ENCODE data around the gene TTLL8. TPM values are rescaled to one million over a fixed set of nuclear protein-coding genes. Genes with fewer than 3 reads are reported as not detected.

The TTLL8 gene
- total RNA-seq, 1 donor from 2014 or later = not detected

DNA sequence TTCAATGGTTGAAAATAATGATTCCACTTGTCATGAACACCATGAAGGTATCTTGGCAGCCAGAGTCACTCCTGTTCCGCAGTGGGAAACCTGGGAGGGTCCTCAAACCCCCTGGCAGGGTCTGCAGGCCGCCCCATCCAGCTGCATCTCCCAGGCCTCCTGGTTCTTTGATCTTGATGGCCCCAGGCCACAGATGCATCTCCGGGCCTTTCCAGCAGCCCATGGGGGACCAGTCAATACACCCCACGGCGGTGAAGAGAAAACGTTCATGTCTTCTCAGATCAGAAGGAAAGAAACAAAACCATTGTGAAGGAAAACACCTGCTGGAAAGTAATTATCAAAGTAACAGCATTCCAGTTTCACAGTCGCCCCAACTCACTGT lies 1.8 kb upstream of the TTLL8 start:
- Histone ChIP-seq H3K27ac (replicated peaks) (no peak overlapping the region), H3K27me3 (ENCODE audit: low read depth) (peaks cover 73% of the 10 kb centered on the region)
- no peak for DNase-seq

DNA sequence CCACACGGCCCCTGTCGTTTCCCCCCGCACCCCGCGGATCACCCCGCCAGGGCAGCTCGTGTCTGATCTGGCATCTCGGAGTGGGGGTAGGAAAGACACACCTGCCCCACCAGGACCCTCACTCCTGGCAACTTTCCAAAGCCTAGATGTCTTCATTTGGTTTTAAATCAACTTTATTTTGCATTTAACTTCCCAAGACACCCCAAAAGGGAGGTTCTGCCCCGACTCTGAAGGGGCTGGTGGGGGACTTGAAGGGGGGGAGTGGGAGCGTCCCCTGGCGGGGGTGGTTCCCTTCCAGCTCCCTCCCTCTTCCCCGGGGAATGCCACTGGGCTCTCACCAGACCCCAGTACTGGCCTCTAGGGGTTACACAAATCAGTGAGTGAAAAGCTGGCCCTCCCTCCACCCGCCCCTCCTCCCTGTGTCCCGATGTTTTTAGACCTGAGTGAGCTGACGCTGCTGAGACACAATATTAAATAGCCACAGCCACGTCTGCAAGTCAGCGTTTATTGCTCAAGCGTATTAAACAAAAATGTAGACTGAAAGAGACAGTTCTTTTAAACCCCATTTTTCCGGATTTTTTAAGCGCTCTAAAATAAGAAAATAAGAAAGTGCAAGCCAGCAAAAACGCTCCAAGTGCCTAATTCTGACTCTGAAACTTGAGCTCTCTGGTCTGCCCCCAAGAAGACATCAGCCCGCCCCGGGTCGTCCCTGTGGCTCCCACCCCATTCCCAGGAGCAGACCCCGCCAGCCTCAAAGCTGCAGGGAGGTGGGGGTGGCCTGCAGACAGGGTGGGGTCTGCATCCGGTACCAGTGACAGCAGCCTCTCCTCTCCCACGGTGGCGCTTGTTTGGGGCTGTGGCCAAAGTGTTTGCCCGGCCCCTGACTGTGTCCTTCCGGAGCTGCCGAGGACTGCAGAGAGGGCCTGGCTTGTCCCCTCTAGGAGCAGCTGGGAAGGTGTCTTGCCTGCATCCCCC lies 1.1 kb upstream of the TTLL8 start:
- H3K4me1 ChIP-seq = peaks cover 17% of the 10 kb centered on the region
- H3K27me3 ChIP-seq (ENCODE audit: low read depth) = peaks cover 66% of the 10 kb centered on the region
- TF ChIP-seq, protein P1, sequence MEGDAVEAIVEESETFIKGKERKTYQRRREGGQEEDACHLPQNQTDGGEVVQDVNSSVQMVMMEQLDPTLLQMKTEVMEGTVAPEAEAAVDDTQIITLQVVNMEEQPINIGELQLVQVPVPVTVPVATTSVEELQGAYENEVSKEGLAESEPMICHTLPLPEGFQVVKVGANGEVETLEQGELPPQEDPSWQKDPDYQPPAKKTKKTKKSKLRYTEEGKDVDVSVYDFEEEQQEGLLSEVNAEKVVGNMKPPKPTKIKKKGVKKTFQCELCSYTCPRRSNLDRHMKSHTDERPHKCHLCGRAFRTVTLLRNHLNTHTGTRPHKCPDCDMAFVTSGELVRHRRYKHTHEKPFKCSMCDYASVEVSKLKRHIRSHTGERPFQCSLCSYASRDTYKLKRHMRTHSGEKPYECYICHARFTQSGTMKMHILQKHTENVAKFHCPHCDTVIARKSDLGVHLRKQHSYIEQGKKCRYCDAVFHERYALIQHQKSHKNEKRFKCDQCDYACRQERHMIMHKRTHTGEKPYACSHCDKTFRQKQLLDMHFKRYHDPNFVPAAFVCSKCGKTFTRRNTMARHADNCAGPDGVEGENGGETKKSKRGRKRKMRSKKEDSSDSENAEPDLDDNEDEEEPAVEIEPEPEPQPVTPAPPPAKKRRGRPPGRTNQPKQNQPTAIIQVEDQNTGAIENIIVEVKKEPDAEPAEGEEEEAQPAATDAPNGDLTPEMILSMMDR (IDR thresholded peaks at IDR 0.05; ENCODE audit: borderline replicate concordance) = no peak
- H3K4me3 ChIP-seq = peak overlapping the region; percentile 51
- no peaks in the 10 kb centered on the region for H3K9me3 ChIP-seq (replicated peaks)
- no peaks in the 10 kb centered on the region for H3K36me3 ChIP-seq
- intact Hi-C loops (cut with micrococcal nuclease) = no loop called here
- DNase-seq = no peak
- H3K27ac ChIP-seq (replicated peaks) = no peak overlapping the region

More for the DNA sequence above, 1.8 kb upstream of the TTLL8 start:
- Histone ChIP-seq H3K4me3 (no peak overlapping the region), H3K4me1 (peaks cover 17% of the 10 kb centered on the region), H3K36me3 (no peaks in the 10 kb centered on the region), H3K9me3 (replicated peaks) (no peaks in the 10 kb centered on the region)
- TF ChIP-seq, protein P1 (IDR thresholded peaks at IDR 0.05; ENCODE audit: borderline replicate concordance) = no peak
- intact Hi-C loops (cut with micrococcal nuclease) = no loop called here

DNA sequence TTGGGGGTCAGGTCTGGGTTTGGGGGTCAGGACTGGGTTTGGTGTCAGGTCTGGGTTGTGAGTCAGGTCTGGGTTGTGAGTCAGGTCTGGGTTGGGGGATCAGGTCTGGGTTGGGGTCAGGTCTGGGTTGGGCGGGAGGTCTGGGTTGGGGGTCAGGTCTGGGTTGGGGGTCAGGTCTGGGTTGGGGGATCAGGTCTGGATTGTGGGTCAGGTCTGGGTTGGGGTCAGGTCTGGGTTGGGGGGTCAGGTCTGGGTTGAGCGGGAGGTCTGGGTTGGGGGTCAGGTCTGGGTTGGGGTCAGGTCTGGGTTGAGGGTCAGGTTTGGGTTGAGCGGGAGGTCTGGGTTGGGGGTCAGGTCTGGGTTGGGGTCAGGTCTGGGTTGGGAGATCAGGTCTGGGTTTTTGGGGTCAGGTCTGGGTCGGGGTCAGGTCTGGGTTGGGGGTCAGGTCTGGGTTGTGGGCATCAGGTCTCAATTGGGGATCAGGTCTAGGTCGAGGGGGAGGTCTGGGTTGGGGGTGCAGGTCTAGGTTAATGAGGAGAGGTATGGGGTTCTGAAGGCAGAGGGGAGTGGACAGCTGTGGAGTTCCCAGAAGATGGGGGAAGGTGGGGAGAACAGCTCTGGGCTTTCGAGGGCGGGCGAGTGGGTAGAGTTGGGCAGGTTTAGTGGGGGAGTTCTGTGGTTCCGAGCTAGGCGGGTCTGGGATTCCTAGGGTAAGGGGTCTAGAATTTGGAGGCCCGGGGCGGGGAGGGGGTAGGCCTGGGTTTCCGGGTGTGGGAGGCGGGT lies 629 bp downstream of the TTLL8 start:
- no peak overlapping the region for H3K27ac ChIP-seq (replicated peaks)
- TF ChIP-seq, protein P1 (IDR thresholded peaks at IDR 0.05; ENCODE audit: borderline replicate concordance) = no peak
- no peaks in the 10 kb centered on the region for H3K36me3 ChIP-seq
- peaks cover 15% of the 10 kb centered on the region for H3K9me3 ChIP-seq (replicated peaks)
- intact Hi-C loops (cut with micrococcal nuclease) = no loop called here
- H3K27me3 ChIP-seq (ENCODE audit: low read depth) = peaks cover 64% of the 10 kb centered on the region
- no peak overlapping the region for H3K4me3 ChIP-seq
- H3K4me1 ChIP-seq = peaks cover 17% of the 10 kb centered on the region
- DNase-seq = no peak

DNA sequence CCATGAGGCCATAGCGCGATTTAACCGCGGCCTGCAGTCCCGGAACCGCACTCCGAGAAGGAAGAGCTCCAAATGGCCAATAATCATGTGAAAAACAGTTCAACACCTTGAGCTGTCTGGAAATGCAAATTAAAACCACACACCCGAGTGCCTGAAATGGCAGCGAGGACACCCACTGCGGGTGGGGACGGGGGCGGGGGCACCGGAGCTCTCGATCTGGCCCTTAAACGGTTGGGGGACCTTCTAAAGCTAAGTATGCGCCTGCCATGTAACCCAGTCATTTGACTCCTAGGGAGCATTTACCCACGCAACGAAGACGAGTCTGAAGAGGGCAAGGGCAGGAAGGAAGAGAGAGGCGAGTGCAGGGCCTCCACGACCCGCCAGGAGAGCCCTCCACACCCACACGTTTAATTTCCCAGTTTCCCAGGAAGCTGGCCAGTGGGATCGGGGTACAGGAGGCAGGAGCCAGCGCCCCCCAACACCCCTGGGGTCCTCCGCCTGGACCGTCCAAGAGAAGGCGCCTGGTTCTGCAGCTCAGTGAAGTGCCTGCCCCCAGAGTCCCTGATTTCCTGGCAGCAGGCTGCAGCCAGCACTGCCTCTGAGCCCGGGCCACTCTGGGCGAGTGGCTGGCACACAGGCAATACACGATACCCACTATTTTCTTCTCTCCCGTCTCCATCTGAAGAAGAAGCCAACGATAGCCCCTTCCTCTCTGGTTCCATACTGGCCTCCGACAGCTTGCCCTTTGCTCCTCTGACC lies 1.7 kb downstream of the TTLL8 start:
- DNase-seq = no peak
- Histone ChIP-seq H3K27me3 (ENCODE audit: low read depth) (peaks cover 56% of the 10 kb centered on the region), H3K36me3 (no peaks in the 10 kb centered on the region), H3K9me3 (replicated peaks) (peaks cover 20% of the 10 kb centered on the region), H3K4me1 (peaks cover 17% of the 10 kb centered on the region), H3K4me3 (no peak overlapping the region), H3K27ac (replicated peaks) (no peak overlapping the region)
- intact Hi-C loops (cut with micrococcal nuclease) = no loop called here
- TF ChIP-seq, protein P1 (IDR thresholded peaks at IDR 0.05; ENCODE audit: borderline replicate concordance) = no peak

DNA sequence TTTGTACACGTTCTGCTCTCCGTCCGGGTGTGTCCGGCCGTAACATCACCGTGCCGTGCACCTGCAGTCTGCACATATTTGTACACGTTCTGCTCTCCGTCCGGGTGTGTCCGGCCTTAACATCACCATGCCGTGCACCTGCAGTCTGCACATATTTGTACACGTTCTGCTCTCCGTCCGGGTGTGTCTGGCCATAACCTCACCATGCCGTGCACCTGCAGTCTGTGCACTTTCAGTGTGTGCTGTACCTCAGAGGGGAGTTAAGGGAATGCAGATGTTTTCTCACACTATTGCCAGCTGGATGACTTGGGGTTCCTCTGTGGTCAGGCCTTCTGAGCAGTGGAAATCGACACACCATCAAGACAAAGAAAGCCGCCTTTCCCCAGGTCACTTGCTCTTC lies 4.2 kb downstream of the TTLL8 start:
- H3K27ac ChIP-seq (replicated peaks) = no peak overlapping the region
- TF ChIP-seq, protein P1 (IDR thresholded peaks at IDR 0.05; ENCODE audit: borderline replicate concordance) = no peak
- H3K9me3 ChIP-seq (replicated peaks) = peaks cover 22% of the 10 kb centered on the region
- H3K36me3 ChIP-seq = no peaks in the 10 kb centered on the region
- no peak overlapping the region for H3K4me3 ChIP-seq
- DNase-seq = no peak
- H3K27me3 ChIP-seq (ENCODE audit: low read depth) = peaks cover 45% of the 10 kb centered on the region
- H3K4me1 ChIP-seq = peaks cover 6% of the 10 kb centered on the region
- intact Hi-C loops (cut with micrococcal nuclease) = no loop called here

All from left ventricle myocardium inferior (tissue), 1 donor.